Fibroblast of lung (primary cell): Measurements from ENCODE around the gene LRFN2. TPM values are rescaled to one million over a fixed set of nuclear protein-coding genes. Genes with fewer than 3 reads are reported as not detected.

Experiments
- DNase-seq, 2 donors: peaks; one replicate each; pipeline versions ENCODE4 v3.0.0 to v3.0.0-alpha.2; 2010; ENCODE audit warnings: low read depth in 2 of 2
- H2AFZ ChIP-seq: 2 replicates; pipeline ENCODE4 v1.5.1; 2012; ENCODE audit warnings: low read length, control low read depth, inconsistent platforms
- H3K27ac ChIP-seq: 2 replicates; pipeline ENCODE4 v1.5.1; 2011; ENCODE audit warnings: low read length, control low read depth; ENCODE audit not compliant: insufficient read depth
- H3K27me3 ChIP-seq: 2 replicates; pipeline ENCODE4 v1.5.1; 2011; ENCODE audit warnings: mild to moderate bottlenecking, low read length; ENCODE audit not compliant: control insufficient read depth, insufficient read depth
- H3K36me3 ChIP-seq: 2 replicates; pipeline ENCODE4 v1.5.1; 2011; ENCODE audit warnings: low read length; ENCODE audit not compliant: control insufficient read depth, insufficient read depth
- H3K4me1 ChIP-seq: 2 replicates; pipeline ENCODE4 v1.5.1; 2011; ENCODE audit warnings: low read length; ENCODE audit not compliant: control insufficient read depth, insufficient read depth; ENCODE audit errors: extremely low read depth
- H3K4me2 ChIP-seq: 2 replicates; pipeline ENCODE4 v1.5.1; 2011; ENCODE audit warnings: low read length, control low read depth; ENCODE audit not compliant: insufficient read depth; ENCODE audit errors: extremely low read depth
- H3K4me3 ChIP-seq, 4 experiments: fragments of 200-600 bp in 1 of 4; sonication (generic) in 1 of 4; replicated peaks in 1 of 4; 2 replicates each; pipeline ENCODE4 v1.5.1; 2011 to 2016; ENCODE audit warnings: low read length in 4 of 4, low read depth in 3 of 4, mild to moderate bottlenecking in 3 of 4, control low read depth in 2 of 4, inconsistent platforms in 1 of 4, mixed read lengths in 1 of 4; ENCODE audit not compliant: insufficient read depth in 1 of 4; ENCODE audit errors: control extremely low read depth in 1 of 4
- H3K79me2 ChIP-seq: 2 replicates; pipeline ENCODE4 v1.5.1; 2012; ENCODE audit warnings: mild to moderate bottlenecking, low read length, inconsistent platforms; ENCODE audit not compliant: control insufficient read depth, insufficient read depth
- H3K9ac ChIP-seq: 2 replicates; pipeline ENCODE4 v1.5.1; 2011; ENCODE audit warnings: mild to moderate bottlenecking, low read length, control low read depth; ENCODE audit not compliant: insufficient read depth
- H3K9me3 ChIP-seq: 2 replicates; pipeline ENCODE4 v1.5.1; 2012; ENCODE audit warnings: low read depth, low read length; ENCODE audit not compliant: control insufficient read depth, insufficient read depth
- H4K20me1 ChIP-seq: 2 replicates; pipeline ENCODE4 v1.5.1; 2011; ENCODE audit warnings: low read length; ENCODE audit not compliant: control insufficient read depth, insufficient read depth; ENCODE audit errors: extremely low read depth
- EZH2 ChIP-seq: IDR thresholded peaks from 2 replicates; pipeline ENCODE4 v1.5.1; 2012; ENCODE audit warnings: low read length, control low read depth, mild to moderate bottlenecking; ENCODE audit errors: missing control alignments
- polyA plus RNA-seq, 2 donors: library from polyadenylated mRNA; depleted of rRNA in 1 of 2; stranded (reverse) in 1 of 2; unstranded in 1 of 2; fragments of >200 nt; gene quantifications; 2 replicates each; pipeline ENCODE4 v1.2.1, GENCODE V29; 2011 to 2012; ENCODE audit warnings: missing spikeins in 1 of 2
- total RNA-seq: library from RNA; depleted of rRNA; stranded (reverse); fragments of >200 nt; gene quantifications from 2 replicates; pipeline ENCODE4 v1.2.1, GENCODE V29; 2014
- TF ChIP-seq, protein P1 (sequence below), 2 donors: IDR thresholded peaks in 1 of 2; conservative IDR thresholded peaks in 1 of 2; 1 replicate in 1 of 2; 2 replicates in 1 of 2; pipeline ENCODE4 v1.5.1; 2011 to 2012; ENCODE audit warnings: low read length in 2 of 2, control low read depth in 1 of 2, inconsistent platforms in 1 of 2, low read depth in 1 of 2, mild to moderate bottlenecking in 1 of 2

Gene LRFN2
- total and polyA plus RNA-seq, 2 donors (not counting 1 experiment from before 2014, with no cell fraction given): not detected

DNA sequence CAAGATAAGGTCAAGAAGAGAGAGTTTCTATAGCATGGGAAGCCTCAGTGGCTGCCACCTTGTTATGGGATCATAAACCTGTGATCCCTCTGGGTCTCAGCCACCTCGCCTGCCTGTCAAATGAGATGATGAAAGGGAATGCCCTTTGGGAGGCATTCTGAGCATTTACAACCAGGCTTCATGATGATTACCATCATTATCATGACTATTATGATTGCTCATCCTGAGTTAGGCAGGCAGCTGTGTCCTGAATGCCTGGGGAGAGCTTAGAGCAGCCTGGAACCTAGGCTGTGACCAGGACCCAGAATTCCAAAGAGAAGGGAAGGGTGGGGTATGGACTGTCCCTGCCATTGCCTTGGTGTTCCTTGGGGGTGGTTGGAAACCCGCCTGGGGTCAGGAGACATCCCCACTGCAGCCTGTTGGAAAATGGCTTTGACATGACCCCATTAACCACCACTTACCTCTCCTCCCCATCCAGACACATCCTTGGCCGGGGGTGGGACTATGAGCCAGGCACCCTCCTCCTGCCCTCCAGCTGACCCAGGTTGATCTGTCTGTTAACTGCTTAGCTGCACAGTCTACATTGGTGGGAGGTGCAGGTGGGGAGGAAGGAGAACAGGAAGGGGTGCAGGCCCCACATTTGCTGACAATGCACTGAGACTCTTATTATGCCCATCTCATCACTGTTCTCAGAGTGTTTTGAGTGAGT is 51.9 kb downstream of the LRFN2 start:
- Histone ChIP-seq H3K27me3 (no peaks in the 10 kb centered on the region), H4K20me1 (no peaks in the 10 kb centered on the region), H3K79me2 (no peaks in the 10 kb centered on the region), H3K4me1 (no peaks in the 10 kb centered on the region), H2AFZ (no peak overlapping the region), H3K36me3 (no peaks in the 10 kb centered on the region), H3K9me3 (no peaks in the 10 kb centered on the region), H3K4me3 (no peak overlapping the region), H3K27ac (no peak overlapping the region), H3K9ac (no peak overlapping the region), H3K4me2 (no peak overlapping the region)
- no peak for DNase-seq
- TF ChIP-seq, protein P1, sequence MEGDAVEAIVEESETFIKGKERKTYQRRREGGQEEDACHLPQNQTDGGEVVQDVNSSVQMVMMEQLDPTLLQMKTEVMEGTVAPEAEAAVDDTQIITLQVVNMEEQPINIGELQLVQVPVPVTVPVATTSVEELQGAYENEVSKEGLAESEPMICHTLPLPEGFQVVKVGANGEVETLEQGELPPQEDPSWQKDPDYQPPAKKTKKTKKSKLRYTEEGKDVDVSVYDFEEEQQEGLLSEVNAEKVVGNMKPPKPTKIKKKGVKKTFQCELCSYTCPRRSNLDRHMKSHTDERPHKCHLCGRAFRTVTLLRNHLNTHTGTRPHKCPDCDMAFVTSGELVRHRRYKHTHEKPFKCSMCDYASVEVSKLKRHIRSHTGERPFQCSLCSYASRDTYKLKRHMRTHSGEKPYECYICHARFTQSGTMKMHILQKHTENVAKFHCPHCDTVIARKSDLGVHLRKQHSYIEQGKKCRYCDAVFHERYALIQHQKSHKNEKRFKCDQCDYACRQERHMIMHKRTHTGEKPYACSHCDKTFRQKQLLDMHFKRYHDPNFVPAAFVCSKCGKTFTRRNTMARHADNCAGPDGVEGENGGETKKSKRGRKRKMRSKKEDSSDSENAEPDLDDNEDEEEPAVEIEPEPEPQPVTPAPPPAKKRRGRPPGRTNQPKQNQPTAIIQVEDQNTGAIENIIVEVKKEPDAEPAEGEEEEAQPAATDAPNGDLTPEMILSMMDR (conservative IDR thresholded peaks at IDR 0.05 in 1 of 2, IDR thresholded peaks at IDR 0.05 in 1 of 2; ENCODE audit: low read depth in 1 of 2, low read length in 2 of 2): no peak
- no peak for TF ChIP-seq EZH2

- H2AFZ ChIP-seq: no peak overlapping the region
- no peak overlapping the region for H3K4me3 ChIP-seq
- H3K79me2 ChIP-seq: no peaks in the 10 kb centered on the region
- TF ChIP-seq, protein P1 (conservative IDR thresholded peaks at IDR 0.05 in 1 of 2, IDR thresholded peaks at IDR 0.05 in 1 of 2; ENCODE audit: low read depth in 1 of 2, low read length in 2 of 2): no peak
- no peak for TF ChIP-seq EZH2
- no peak overlapping the region for H3K27ac ChIP-seq
- H3K9ac ChIP-seq: no peak overlapping the region
- H3K4me1 ChIP-seq: no peaks in the 10 kb centered on the region
- H3K4me2 ChIP-seq: no peak overlapping the region
- H4K20me1 ChIP-seq: no peaks in the 10 kb centered on the region
- H3K36me3 ChIP-seq: no peaks in the 10 kb centered on the region
- no peak for DNase-seq
- no peaks in the 10 kb centered on the region for H3K27me3 ChIP-seq
- H3K9me3 ChIP-seq: no peaks in the 10 kb centered on the region
These were observed 54.7 kb downstream of the LRFN2 start for GRCh38 chr6:40532349-40533000.

DNA sequence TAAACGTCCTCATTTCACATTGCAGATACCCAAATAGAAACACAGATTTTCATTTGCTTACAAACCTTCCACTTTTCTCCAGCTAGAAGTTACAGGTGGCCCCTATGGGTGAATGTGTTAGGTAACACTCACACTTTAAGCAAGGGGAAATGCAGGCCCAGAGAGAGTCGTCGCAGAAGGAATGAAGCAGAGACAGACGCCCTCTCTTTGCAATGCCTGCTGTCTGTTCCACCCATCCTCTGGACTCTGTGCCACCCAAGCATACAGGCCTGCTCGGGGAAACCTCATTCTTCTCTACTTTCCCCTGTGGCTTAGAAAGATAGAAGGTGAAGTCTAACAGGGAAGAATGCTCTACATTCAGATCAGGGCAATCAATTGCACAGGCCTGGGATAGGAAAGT is 57.2 kb downstream of the LRFN2 start:
- no peaks in the 10 kb centered on the region for H3K36me3 ChIP-seq
- no peak for DNase-seq
- H3K79me2 ChIP-seq: no peaks in the 10 kb centered on the region
- H3K27me3 ChIP-seq: no peaks in the 10 kb centered on the region
- no peaks in the 10 kb centered on the region for H4K20me1 ChIP-seq
- H3K9ac ChIP-seq: no peak overlapping the region
- H3K9me3 ChIP-seq: no peaks in the 10 kb centered on the region
- H3K4me1 ChIP-seq: no peaks in the 10 kb centered on the region
- no peak overlapping the region for H3K4me3 ChIP-seq
- H3K4me2 ChIP-seq: no peak overlapping the region
- no peak overlapping the region for H2AFZ ChIP-seq
- H3K27ac ChIP-seq: no peak overlapping the region
- TF ChIP-seq, protein P1 (conservative IDR thresholded peaks at IDR 0.05 in 1 of 2, IDR thresholded peaks at IDR 0.05 in 1 of 2; ENCODE audit: low read depth in 1 of 2, low read length in 2 of 2): no peak
- TF ChIP-seq EZH2: no peak
